Measurements from ENCODE around the gene TRIM3.

DNA sequence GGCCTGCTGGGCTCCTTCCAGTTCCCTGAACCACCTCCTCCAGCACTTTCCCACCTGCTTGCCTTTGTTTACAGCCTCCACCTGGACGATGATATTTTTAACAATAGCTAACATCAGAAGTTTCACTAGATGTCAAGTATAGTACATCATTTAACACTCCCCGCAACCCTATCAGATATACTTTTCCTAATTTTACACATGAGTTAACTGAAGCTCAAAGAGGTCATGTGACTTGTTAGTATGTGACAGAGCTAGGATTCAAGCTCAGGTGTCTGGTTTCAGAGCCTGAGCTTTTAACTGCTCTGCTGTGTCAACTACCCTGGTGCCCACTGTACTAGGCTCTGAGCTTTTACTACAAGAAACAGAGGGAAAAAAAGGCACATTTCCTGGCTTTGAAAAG lies 18.7 kb downstream of the TRIM3 start:
- TF ChIP-seq, protein P1, sequence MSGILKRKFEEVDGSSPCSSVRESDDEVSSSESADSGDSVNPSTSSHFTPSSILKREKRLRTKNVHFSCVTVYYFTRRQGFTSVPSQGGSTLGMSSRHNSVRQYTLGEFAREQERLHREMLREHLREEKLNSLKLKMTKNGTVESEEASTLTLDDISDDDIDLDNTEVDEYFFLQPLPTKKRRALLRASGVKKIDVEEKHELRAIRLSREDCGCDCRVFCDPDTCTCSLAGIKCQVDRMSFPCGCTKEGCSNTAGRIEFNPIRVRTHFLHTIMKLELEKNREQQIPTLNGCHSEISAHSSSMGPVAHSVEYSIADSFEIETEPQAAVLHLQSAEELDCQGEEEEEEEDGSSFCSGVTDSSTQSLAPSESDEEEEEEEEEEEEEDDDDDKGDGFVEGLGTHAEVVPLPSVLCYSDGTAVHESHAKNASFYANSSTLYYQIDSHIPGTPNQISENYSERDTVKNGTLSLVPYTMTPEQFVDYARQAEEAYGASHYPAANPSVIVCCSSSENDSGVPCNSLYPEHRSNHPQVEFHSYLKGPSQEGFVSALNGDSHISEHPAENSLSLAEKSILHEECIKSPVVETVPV (CRISPR knock-in tag; IDR thresholded peaks at IDR 0.05) = no peak
- TF ChIP-seq CSDC2 (CRISPR knock-in tag; IDR thresholded peaks at IDR 0.05) = no peak
- TF ChIP-seq ZNF70 (CRISPR knock-in tag; IDR thresholded peaks at IDR 0.05) = no peak
- TF ChIP-seq, protein P2, sequence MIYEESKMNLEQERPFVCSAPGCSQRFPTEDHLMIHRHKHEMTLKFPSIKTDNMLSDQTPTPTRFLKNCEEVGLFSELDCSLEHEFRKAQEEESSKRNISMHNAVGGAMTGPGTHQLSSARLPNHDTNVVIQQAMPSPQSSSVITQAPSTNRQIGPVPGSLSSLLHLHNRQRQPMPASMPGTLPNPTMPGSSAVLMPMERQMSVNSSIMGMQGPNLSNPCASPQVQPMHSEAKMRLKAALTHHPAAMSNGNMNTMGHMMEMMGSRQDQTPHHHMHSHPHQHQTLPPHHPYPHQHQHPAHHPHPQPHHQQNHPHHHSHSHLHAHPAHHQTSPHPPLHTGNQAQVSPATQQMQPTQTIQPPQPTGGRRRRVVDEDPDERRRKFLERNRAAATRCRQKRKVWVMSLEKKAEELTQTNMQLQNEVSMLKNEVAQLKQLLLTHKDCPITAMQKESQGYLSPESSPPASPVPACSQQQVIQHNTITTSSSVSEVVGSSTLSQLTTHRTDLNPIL (CRISPR knock-in tag; IDR thresholded peaks at IDR 0.05; ENCODE audit: low read depth) = no peak
- TF ChIP-seq, protein P3, sequence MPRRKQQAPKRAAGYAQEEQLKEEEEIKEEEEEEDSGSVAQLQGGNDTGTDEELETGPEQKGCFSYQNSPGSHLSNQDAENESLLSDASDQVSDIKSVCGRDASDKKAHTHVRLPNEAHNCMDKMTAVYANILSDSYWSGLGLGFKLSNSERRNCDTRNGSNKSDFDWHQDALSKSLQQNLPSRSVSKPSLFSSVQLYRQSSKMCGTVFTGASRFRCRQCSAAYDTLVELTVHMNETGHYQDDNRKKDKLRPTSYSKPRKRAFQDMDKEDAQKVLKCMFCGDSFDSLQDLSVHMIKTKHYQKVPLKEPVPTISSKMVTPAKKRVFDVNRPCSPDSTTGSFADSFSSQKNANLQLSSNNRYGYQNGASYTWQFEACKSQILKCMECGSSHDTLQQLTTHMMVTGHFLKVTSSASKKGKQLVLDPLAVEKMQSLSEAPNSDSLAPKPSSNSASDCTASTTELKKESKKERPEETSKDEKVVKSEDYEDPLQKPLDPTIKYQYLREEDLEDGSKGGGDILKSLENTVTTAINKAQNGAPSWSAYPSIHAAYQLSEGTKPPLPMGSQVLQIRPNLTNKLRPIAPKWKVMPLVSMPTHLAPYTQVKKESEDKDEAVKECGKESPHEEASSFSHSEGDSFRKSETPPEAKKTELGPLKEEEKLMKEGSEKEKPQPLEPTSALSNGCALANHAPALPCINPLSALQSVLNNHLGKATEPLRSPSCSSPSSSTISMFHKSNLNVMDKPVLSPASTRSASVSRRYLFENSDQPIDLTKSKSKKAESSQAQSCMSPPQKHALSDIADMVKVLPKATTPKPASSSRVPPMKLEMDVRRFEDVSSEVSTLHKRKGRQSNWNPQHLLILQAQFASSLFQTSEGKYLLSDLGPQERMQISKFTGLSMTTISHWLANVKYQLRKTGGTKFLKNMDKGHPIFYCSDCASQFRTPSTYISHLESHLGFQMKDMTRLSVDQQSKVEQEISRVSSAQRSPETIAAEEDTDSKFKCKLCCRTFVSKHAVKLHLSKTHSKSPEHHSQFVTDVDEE (CRISPR knock-in tag; IDR thresholded peaks at IDR 0.05) = no peak
- TF ChIP-seq GLIS3 (CRISPR knock-in tag; IDR thresholded peaks at IDR 0.05) = no peak
- TF ChIP-seq OSR1 (CRISPR knock-in tag; IDR thresholded peaks at IDR 0.05) = no peak
- TF ChIP-seq TOX (CRISPR knock-in tag; IDR thresholded peaks at IDR 0.05; ENCODE audit: borderline replicate concordance) = no peak
- TF ChIP-seq ZC3H10 (CRISPR knock-in tag; IDR thresholded peaks at IDR 0.05) = no peak
- no peak for TF ChIP-seq ISL1 (CRISPR knock-in tag; IDR thresholded peaks at IDR 0.05)
- TF ChIP-seq RARB (CRISPR knock-in tag; IDR thresholded peaks at IDR 0.05) = no peak

Measured in SK-N-SH treated with all-trans-retinoic acid at 6 μM for 48 hours (cell line).